ENCODE data around the gene FAM228A.

The FAM228A gene

GRCh38 chr2:24231461-24231881 is 56.6 kb downstream of the FAM228A start:
- DNase-seq = no peak

GRCh38 chr2:24233321-24233720 is 58.5 kb downstream of the FAM228A start:
- DNase-seq = no peak

- no peak for DNase-seq
These were observed 62.5 kb downstream of the FAM228A start for GRCh38 chr2:24237313-24237712.

- DNase-seq = no peak
These were observed 63.3 kb downstream of the FAM228A start for GRCh38 chr2:24238158-24238557.

- no peak for DNase-seq
These were observed 64.7 kb downstream of the FAM228A start for GRCh38 chr2:24239553-24239952.

Measured in CD4-positive, alpha-beta T cell treated with Interferon gamma for 1 hour (primary cell).